ENCODE data around the gene SHFL. TPM values are rescaled to one million over a fixed set of nuclear protein-coding genes. Genes with fewer than 3 reads are reported as not detected.
A peak's percentile ranks its signal among the peaks of the same experiment; 100 is the strongest.

Gene SHFL
- total RNA-seq, 1 donor from 2014 or later: 16.8 TPM

DNA sequence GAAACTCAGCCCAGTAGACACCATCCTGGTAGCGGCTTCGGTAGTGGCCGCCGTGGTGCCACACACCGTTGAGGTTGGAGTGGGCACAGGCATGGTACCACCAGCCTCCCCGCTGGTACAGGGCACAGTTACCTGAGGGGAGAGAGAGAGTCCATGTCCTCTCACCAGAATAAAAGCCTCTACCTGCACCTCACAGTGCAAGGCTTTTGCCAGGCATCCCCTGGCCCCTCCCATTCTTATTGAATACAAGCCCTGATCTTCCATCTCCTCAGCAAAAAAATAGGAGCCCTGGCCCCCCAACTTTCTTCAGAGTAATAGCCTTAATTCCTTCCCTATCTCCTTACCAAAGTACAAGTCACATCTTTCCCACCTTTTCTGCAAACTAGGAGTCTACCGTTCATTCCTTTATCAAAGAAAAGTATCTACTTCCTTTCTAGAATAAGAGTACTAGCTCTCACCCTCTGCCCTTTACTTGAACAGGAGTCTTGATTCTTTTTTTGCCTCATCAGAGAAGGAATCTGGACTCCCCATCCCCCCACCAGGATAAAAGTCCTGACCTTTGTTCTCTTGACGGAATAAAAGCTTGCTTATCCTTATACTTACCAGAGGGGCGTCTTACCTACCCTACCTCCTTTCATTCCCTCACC, 6.7 kb downstream of the SHFL start:
- no peaks in the 10 kb centered on the region for H3K9me3 Mint-ChIP-seq
- H3K27me3 Mint-ChIP-seq: peaks cover 11% of the 10 kb centered on the region
- DNase-seq (ENCODE audit: extremely low spot score, unreplicated experiment): no peak
- no peak overlapping the region for H3K27ac Mint-ChIP-seq
- TF ChIP-seq, protein P1, sequence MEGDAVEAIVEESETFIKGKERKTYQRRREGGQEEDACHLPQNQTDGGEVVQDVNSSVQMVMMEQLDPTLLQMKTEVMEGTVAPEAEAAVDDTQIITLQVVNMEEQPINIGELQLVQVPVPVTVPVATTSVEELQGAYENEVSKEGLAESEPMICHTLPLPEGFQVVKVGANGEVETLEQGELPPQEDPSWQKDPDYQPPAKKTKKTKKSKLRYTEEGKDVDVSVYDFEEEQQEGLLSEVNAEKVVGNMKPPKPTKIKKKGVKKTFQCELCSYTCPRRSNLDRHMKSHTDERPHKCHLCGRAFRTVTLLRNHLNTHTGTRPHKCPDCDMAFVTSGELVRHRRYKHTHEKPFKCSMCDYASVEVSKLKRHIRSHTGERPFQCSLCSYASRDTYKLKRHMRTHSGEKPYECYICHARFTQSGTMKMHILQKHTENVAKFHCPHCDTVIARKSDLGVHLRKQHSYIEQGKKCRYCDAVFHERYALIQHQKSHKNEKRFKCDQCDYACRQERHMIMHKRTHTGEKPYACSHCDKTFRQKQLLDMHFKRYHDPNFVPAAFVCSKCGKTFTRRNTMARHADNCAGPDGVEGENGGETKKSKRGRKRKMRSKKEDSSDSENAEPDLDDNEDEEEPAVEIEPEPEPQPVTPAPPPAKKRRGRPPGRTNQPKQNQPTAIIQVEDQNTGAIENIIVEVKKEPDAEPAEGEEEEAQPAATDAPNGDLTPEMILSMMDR (conservative IDR thresholded peaks at IDR 0.05): no peak
- no peak overlapping the region for H3K4me3 Mint-ChIP-seq
- peaks cover 5% of the 10 kb centered on the region for H3K36me3 Mint-ChIP-seq
- H3K4me1 Mint-ChIP-seq (ENCODE audit: unreplicated experiment): no peaks in the 10 kb centered on the region

DNA sequence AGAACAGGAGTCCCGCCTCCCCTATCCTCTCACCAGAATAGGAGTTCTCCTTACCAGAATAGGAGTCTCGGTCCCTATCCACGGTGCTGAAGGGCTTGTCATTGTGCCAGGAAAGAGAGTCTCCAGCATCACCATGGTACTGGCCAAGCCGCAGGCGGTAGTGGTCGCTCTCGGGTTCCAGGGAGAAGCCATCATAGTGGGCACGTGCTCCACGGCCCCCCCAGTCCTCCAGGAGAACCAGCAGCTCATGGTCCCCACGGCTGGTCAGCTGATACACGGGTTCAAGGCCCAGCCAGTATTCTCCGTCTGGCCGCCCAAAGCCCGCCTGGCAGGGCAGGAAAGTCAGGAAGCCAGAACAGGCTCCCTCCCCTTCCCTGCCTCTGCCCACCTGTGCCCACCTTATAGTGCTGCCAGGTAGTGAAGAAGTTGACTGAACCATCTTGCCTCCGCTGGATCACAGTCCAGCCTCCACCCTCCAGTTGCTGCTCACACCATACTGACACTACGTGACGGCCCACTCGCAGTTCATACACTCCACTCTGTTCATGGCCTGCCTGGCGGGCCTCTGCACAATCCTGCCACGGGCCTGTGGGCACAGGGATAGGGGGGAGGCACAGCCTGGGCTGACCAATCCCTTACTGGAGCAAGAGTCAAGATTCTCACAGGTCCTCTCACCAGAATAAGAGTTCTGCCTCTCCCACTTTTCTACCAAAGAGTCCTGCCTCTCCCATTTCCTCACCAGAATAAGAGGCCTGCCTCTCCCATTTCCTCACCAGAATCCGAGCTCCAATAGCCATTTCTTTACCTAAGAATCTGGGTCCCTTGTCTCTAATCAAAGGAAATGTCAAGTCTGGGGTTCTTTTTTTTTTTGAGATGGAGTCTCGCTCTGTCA, 7.4 kb downstream of the SHFL start:
- no peaks in the 10 kb centered on the region for H3K4me1 Mint-ChIP-seq (ENCODE audit: unreplicated experiment)
- H3K4me3 Mint-ChIP-seq: no peak overlapping the region
- H3K27ac Mint-ChIP-seq: no peak overlapping the region
- H3K36me3 Mint-ChIP-seq: peaks cover 5% of the 10 kb centered on the region
- no peaks in the 10 kb centered on the region for H3K9me3 Mint-ChIP-seq
- DNase-seq (ENCODE audit: extremely low spot score, unreplicated experiment): no peak
- peaks cover 11% of the 10 kb centered on the region for H3K27me3 Mint-ChIP-seq
- TF ChIP-seq, protein P1 (conservative IDR thresholded peaks at IDR 0.05): no peak

DNA sequence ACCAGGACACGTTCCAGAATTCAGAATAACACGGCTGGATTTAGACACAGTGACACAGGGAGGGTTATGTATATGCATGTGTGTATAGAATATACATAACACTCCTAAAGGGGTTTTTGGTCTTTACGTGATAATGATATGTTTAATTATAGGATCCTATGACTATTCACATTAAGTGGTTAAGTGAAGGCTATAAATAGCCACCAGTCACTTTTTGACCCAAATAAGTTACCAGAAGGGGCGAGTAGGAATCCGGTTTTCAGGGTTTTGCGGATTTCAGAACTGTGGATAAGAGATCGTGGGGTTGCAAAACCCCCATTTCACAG, 9.5 kb downstream of the SHFL start:
- no peaks in the 10 kb centered on the region for H3K9me3 Mint-ChIP-seq
- H3K4me1 Mint-ChIP-seq (ENCODE audit: unreplicated experiment): peaks cover 4% of the 10 kb centered on the region
- H3K36me3 Mint-ChIP-seq: peaks cover 5% of the 10 kb centered on the region
- DNase-seq (ENCODE audit: extremely low spot score, unreplicated experiment): no peak
- TF ChIP-seq, protein P1 (conservative IDR thresholded peaks at IDR 0.05): no peak
- H3K4me3 Mint-ChIP-seq: peak overlapping the region; percentile 60
- H3K27ac Mint-ChIP-seq: no peak overlapping the region
- peaks cover 19% of the 10 kb centered on the region for H3K27me3 Mint-ChIP-seq

DNA sequence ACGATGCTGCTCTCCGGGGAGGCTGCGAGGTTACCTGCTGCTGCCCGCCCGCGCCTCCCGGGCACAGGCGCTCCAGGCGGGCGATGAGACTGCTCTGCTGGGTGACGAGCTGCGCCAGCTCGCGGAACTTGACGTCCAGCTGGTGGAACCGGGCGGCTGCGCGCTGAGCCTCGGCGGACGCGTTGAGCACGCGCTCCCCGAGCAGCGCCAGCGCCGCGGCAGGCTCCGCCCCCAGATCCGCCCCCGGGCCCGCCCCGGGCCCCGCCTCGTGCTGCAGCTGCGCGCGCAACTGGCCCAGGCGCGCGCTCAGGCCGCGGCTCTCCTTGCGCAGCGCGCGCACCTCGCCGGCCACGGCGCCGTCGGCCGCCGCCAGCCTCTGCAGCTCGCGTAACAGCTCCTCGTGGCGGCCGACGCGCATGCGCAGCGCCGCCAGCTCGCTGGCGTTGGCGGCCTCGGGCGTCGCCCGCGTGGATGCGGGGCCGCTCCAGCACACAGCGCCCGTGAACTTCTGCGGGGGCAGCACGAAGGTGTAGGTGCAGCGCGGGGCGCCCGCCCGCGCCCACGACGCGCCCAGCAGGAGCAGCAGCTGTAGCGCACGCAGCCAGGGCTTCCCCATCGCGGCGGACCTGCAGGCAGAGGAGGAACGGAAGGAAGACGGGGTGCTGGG, 10.0 kb downstream of the SHFL start:
- Mint-ChIP-seq H3K27me3 (peaks cover 19% of the 10 kb centered on the region), H3K4me1 (ENCODE audit: unreplicated experiment) (peaks cover 4% of the 10 kb centered on the region), H3K4me3 (no peak overlapping the region), H3K36me3 (peaks cover 5% of the 10 kb centered on the region), H3K9me3 (no peaks in the 10 kb centered on the region), H3K27ac (no peak overlapping the region)
- peak; percentile 96 for DNase-seq (ENCODE audit: extremely low spot score, unreplicated experiment)
- TF ChIP-seq, protein P1 (conservative IDR thresholded peaks at IDR 0.05): no peak

DNA sequence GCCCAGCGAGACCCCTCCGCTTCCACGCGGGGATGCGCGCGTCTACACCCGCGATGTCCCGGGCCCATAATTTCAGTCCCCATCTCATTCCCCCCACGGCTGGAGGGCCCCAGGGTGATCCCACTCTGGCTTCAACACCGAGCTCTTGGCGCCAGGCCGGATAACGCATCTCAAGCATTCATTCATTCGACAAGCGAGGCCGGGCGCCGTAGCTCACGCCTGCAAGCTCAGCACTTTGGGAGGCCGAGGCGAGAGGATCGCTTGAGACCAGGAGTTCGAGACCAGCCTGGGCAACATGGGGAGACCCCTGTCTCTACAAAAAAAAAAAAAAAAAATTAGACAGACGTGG, 10.5 kb downstream of the SHFL start:
- H3K36me3 Mint-ChIP-seq: peaks cover 5% of the 10 kb centered on the region
- peaks cover 4% of the 10 kb centered on the region for H3K4me1 Mint-ChIP-seq (ENCODE audit: unreplicated experiment)
- peaks cover 19% of the 10 kb centered on the region for H3K27me3 Mint-ChIP-seq
- no peaks in the 10 kb centered on the region for H3K9me3 Mint-ChIP-seq
- no peak overlapping the region for H3K27ac Mint-ChIP-seq
- no peak for DNase-seq (ENCODE audit: extremely low spot score, unreplicated experiment)
- TF ChIP-seq, protein P1 (conservative IDR thresholded peaks at IDR 0.05): no peak
- no peak overlapping the region for H3K4me3 Mint-ChIP-seq
